HPDE6-E6E7 (cell line): ENCODE results near the gene RALGAPA2.
"Not testable (repeated sequence)": the region's sequence is repeated elsewhere in the genome, so short reads cannot be mapped to it uniquely, and the experiment has no call there.

Source experiments
- DNase-seq: peaks from one replicate; pipeline ENCODE4 v3.0.0; 2011; ENCODE audit warnings: missing footprints; ENCODE audit errors: extremely low spot score

The RALGAPA2 gene

DNA sequence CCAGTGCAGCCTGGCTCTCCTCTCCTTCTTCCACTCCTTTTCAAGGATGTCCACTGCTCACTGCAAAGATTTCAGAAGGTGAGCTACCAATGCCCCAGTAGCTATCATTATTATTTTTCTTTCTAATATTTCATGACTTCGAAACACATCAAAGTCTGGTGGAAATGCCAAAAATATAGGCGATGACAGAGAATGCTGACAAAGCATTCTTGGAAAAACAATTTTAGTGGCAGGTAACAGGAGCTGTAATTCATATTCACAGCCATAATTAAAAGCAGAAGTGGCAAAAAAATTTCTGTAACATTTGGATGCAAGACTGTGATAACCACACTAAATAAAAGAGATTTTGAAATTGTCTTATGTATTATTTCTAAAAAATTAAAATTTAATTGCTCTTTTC lies 133.6 kb downstream of the RALGAPA2 start:
- no peak for DNase-seq

DNA sequence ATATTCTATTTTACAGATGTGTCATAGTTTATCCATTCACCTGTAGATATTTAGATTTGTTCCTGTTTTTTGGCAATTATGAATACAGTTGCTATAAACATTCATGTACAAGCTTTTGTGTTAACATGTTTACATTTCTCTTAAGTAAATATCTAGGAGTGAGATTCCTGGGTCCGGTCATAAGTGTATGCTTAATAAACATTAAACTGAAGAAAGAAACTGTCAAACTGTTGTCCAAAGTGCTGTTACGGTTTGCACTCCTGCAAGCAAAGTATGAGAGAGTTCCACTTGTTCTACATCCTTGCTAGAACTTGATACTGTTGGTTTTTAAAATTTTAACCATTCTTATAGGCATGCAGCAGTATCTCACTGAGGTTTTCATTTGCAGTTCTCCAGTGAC lies 138.6 kb downstream of the RALGAPA2 start:
- DNase-seq = no peak

DNA sequence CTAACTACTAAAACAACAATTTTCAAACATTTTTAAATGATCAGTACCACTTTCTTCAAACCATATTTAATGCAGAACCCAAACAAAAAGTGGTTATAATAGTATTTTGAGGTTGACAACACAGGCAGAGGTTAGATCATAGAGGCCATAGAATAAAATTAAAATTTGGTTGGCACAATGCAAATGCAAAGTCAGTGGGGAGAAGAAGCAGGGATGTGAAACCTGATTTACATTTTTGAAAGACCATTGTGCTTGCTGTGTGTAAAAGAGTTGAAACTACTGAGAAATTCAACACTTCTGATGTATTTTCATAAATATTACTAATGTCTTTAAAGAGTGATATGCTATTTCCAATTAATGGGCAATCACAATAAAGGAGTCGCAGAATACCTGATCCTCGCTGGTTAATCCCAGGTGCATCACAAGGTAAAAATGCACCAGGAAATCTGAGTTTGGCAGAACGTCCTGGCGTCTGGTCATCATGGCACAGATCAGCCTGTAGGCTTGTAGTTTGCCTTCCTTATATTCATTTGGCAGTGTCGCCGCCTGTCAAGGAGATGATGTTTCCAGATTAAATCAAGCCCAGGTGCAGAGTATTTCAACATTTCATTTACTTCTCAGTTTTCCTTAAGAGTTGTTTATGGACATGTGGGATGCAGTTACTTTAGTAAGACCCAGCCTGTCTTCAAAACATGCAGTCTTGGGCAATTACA lies 141.2 kb downstream of the RALGAPA2 start:
- no peak for DNase-seq

DNA sequence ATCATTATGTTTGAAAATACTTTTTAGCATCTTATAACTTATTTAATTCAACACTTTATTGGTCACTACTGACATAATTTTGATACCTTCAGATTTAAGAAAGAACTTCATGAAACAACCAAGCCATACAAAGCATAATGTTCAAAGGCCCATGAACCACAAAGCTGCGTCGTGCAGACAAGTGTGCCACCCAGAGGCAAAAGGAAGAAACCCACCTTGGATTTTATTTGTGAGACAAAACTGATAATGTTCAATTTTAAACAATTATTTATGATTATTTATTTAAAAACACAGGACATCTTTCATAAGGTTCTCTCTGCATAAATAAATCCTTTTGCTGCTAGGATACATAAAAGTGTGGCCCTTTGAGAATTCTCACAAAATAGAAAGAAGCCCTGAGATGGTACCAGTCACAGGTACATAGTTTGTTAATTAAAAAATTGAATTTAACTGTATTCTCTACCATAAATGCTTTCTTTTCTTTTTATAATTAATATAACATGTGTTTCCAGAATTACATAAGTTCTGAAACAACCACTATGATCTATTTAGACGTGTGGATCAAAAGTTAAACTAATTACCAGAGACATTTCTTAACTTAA lies 143.7 kb downstream of the RALGAPA2 start:
- DNase-seq = peak; percentile 20

DNA sequence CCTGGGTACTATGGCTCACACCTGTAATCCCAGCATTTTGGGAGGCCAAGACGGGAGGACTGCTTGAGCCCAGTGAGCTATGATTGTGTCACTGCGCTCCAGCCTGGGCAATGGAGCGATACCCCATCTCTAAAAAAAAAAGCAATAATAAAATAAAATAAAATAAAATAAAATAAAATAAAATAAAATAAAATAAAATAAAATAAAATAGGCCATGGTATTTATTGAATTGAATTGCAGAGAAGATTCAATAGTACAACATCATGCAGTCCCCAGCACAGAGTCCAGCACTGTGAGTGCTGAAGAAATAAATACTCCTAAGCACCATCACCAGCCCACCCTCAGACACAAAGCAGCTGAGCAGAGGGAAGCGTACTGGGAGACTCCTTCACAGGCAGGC lies 144.7 kb downstream of the RALGAPA2 start:
- DNase-seq = no peak

DNA sequence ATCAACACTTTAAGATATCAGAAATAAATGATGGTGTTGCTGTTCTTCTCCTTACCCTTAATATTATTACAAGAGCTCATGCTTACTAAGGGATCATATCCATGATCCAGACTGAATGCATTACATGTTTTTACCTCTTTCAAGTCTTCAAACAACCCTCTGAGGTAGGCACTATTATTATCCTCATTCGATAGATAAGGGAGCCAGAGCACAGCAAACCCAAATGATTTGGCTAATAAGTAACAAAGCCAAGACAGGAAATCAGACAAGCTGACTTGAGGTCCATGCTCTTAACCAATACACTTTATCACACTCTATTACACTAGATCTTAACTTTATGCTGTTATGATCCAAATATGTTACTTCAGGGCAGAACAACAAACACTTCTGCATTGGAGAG lies 145.9 kb downstream of the RALGAPA2 start:
- no peak for DNase-seq

DNA sequence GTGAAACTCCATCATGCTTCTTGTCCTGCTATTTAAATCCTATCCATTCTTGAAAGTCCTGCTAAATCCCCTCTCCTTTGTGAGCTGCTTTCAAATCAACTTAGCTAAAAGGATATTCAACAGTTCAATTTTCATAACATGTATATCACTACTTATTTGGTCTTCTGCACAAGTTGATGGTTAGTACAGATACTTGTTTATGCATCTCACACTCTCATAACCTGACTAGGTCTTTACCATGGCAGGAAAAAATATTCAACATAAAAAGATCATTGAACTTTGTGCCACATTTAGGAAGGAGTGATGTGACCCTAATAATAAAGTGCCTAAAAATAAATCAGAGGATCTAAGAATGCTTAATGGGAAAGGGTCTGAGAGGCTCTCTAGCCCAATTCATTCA lies 148.2 kb downstream of the RALGAPA2 start:
- DNase-seq = no peak

DNA sequence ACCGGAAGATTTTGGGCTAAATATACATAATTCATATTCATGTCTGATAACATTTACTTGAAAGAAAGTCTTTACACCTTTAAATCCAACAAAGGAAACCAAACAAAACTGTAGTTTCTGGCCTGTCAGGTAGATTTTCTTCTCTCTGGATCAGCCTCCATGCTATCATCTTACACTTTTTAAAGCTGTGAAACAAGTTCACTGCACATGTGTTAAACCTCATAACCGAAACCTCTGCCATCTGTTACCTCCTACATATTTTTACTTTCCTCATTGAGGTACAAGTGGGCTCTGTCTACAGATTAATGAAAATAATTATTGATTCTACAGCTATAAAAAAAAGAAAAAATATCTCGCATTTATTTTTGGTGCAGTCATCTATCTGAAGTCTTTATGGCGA lies 149.9 kb downstream of the RALGAPA2 start:
- no peak for DNase-seq

DNA sequence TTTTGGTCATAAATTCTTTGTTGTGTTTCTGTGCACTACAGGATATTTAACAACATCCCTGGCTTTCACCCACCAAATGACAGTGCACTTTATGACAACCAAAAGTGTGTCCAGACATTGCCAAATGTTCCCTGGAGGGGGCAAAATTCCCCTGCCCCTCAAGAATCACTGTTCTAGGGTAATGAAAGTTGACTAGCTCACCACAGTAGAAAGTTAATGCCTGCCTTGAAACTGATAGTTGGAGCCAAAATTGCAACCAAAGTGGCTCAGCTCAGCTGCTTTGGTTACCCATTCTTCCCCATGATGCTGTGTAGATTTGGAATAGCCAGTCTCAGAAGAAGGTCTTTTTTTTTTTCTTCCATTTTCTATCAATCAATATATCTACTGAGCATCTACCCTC lies 150.6 kb downstream of the RALGAPA2 start:
- DNase-seq = no peak

DNA sequence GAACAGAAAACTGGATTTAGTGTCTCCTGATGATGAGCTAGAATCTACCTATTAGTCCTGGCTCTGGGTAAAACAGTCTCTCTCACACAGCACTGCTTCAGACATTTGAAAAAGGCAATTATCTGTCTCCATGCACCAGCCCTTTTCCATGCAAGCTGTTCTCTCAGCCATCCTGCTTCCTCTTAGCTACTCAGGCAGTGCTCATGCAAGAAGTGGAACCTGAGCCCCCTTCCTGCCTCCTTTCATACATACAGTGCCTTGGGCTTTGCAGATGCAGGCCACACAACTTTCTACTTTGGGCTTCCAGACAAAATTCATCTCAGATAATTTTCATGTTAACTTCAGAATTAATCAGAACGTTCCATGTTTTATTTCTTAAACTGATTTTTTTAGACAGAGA lies 151.3 kb downstream of the RALGAPA2 start:
- no peak for DNase-seq

DNA sequence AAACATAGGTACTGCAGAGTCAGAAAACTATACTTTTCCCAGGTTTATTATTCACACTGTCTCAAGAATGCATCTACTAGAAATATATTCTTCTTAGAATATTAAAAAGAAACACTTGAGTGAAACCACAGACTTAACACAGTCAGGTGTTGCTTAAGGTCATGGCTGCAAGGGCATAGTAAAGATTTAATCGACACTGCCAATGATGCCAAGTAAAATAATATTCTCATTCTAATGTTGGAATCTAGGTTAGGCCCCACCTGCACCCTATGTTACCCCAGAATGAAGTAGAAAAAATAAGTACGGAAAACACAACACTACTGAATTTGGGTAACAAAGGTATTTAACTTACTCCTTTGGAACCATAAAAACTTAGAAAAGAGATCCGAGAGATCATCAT lies 155.0 kb downstream of the RALGAPA2 start:
- DNase-seq = no peak

DNA sequence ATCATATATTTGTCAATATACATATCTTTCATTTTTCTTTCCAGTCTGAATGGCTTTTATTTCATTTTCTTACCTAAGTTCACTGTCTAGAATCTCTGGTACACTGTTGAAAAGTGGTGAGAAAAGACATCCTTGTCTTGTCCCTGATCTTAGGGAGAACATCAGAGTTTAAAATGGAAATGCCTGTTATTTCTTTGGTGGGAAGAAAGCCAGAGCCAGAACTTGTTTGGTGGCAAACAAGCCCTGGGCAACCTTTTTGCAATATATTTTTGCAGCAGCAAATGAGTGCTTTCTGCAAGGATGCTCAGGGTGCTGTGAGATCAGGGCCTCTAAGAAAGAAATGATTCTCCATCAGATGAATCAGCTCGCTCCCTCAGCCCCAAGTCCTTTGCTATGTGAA lies 156.6 kb downstream of the RALGAPA2 start:
- no peak for DNase-seq

DNA sequence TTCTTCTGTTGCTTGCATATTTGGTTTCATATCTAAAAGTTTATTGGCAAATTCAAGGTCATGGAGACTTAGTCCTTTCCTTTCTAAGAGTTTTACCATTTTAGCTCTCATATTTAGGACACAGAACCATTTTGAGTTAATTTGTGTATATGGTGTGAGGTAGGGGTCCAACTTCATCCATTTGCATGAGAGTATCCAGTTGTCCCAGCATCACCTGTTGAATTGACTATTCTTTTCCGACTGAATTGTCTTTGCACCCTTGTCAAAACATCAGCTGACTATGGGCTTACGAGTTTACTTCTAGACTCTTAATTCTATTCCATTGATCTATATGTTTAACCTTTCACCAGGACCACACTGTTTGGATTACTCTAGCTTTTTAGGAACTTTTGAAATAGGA lies 157.5 kb downstream of the RALGAPA2 start:
- no peak for DNase-seq

DNA sequence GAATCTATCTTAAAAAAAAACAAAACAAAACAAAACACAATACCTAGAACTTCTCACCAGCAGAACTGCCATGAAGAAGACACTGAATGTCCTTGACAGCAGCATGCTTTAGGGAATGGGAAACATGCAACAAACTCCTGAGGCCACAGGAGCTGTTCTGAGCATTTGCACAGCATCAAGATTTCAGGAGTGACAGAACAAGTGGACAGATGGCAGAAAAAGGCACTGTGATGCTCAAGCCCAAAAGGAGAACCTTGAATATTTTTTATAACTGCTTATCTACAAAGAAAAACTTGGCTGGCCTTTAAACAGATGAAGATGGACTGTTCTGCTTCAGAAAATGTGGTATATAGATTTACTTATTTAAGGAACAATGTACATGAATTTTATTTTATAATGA lies 158.9 kb downstream of the RALGAPA2 start:
- DNase-seq = no peak

DNA sequence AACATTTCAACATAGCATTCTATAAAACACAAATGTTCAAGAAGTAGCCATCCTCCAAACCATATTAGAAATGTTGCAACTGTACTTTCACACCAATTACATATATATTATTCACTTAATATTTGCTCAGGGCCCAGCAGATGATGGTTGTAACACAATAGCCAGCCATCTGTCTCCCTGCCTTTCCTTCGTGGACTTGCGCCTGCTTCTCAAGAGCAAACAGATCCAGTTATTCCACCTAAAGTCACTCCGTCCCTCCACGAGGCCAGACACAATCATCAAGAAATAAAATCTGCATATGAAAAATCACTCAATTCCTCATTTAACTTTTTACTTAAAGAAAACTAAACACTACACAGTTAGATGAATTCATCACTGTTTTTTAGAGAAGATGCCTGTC lies 160.4 kb downstream of the RALGAPA2 start:
- DNase-seq = no peak

DNA sequence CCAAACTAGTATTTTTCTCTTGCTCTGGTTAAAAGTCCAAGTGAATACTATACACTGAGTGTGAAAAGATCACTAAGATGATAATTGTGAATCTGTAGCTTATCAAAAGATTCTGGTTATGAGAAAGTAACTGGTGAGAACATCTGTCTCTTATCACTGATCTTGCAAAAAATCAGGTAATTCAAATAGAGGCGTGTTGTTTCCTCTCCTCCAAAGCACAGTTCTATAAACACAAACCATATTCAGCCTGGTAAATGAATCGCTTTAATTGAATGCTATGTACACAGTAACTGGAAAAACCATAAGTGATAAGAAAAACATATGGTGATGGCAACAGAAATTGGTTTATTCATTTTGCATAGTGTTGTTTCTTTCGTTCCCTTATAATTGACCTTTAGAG lies 161.0 kb downstream of the RALGAPA2 start:
- DNase-seq = no peak

DNA sequence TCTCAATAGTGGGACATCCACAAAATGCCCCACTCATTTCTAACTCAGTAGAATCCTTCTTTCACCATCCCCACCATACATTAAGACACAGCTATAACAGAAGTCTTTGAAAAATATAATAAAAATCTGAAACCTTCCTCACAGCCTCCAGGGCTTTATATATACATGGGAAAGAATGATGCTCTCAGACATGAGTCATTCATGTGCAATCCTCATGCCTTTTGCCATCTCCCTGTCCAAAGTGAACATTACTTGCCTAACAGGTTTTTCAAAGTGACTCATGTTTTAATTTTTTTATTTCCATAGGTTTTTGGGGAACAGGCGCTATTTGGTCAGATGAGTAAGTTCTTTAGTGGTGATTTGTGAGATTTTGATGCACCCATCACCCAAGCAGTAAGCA lies 162.7 kb downstream of the RALGAPA2 start:
- DNase-seq = peak; percentile 93

DNA sequence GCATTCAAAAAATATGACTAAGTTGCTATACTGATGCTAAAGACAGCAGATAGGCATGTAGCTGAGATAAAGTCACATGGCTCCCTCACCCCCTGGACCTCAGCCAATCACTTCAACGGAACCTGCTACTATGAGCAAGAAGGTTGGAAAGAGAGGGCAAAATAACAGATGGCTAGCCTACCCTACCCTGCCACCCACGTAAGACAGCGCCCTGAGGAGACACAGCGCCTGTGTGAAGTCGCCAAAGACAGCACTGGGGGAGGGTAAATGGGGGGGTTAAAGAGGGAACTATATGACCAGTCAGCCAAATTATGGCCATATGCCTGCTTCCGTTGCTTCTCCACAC lies 163.2 kb downstream of the RALGAPA2 start:
- DNase-seq = peak; percentile 19

DNA sequence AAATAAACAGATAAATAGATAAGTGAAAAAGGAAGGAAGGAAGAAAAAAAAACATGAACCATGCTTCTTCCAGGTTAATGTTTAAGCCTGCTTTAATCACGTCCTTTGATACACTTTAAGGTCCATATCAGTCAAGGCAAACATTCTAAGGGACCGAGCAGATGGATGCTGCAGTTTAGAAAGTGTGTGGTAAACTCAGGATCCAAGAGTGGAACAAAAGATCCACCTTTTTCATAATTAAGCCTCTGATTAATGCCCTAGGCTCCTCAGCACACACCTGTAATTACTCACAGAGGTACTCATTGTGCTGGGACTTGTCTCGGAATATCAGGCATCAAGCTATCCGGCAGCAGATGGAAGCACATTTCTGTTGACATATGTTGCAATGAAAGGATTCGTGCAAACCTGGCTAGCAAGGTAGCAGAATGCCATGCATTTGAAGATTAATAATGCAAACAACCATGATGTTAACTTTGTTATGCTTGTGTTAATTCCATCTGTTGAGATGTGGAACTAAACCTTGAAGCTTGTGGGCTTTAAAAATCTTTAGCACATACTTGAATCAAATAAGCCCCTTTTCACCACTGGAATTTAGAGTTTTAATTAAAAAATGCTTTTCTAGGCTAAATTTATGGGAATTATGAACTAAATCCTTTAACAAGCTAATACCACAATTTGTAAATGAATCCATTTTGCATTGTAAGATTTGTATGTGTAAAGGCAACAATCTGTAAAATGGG lies 163.7 kb downstream of the RALGAPA2 start:
- DNase-seq = peak; percentile 90

DNA sequence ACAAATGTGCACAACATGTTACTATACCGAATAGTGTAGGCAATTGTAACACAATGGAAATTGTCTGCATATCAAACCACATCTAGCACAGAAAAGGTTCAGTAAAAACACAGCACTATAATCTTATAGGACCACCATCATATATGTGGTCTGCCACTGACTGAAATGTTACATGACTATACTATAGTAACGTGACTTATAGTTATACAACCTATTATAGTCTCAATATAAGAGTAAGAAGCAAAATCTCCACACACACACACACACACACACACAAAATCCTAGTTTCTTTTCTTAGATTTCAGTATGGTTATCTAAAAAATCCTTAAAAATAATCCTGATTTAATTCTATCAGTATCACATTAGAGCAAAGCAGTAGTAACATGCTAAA lies 164.6 kb downstream of the RALGAPA2 start:
- no peak for DNase-seq

DNA sequence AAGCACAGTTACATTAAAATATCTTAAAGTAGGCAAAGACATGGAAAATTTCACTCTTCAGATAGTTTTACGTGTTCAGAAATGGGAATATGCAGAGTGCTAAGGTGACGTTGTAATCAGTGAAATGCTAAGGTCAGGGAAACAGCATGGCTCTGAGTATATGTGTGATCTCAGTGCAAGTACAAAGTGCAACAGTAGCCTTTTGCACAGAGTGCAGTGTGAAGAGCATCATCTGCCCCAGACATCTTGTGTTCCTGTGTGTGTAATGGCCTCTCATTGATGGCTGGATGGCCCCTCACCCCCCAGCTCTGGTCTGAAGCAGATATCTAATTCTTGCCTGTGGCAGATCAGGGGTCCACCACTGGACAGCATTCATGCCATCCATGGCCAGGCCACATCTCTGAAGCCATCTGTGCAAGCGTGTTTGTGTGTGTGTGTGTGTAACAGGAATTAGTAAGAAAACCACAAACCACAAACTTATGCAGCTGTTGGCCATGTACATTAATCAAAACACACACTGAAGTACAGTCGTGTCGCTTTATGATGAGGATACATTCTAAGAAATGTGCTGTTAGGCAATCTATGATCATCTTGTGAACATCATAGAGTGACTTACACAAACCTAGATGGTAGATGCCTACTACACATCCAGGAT lies 165.1 kb downstream of the RALGAPA2 start:
- no peak for DNase-seq

DNA sequence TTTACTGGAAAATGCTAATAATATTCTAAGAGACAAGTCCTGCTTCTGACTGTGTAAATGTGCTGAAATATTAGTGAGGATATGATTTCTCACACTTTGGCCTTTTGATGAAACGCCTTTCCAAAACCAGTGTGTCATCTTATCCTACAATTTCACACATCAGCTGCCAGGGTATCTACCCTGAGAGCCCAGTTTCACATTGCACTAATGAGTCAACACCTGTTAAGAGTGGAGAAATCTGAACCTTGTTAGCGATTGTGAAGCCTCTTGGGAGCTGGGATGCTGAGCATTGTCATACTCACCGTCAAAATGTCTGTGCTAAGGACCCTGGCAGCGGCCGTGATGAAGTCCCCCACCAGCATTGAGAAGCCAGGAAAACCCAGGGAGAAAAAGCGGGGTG lies 166.0 kb downstream of the RALGAPA2 start:
- peak; percentile 54 for DNase-seq

DNA sequence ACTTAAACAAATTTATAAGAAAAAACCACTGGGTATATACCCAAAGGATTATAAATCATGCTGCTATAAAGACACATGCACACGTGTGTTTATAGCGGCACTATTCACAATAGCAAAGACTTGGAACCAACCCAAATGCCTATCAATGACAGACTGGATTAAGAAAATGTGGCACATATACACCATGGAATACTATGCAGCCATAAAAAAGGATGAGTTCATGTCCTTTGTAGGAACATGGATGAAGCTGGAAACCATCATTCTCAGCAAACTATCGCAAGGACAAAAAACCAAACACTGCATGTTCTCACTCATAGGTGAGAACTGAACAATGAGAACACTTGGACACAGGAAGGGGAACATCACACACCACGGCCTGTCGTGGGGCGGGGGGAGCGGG lies 169.1 kb downstream of the RALGAPA2 start:
- DNase-seq = not testable (repeated sequence)
